Nasal cavity respiratory epithelium epithelial cell of viscerocranial mucosa (primary cell): ENCODE data around the gene OR14I1. TPM values are rescaled to one million over a fixed set of nuclear protein-coding genes. Genes with fewer than 3 reads are reported as not detected.

Source experiments
- total RNA-seq: library from RNA; depleted of rRNA; stranded (reverse); fragments of >200 nt; gene quantifications from 2 replicates; pipeline ENCODE4 v1.2.3, GENCODE V29; 2014

OR14I1 gene
- not detected in 2 replicates for total RNA-seq

DNA sequence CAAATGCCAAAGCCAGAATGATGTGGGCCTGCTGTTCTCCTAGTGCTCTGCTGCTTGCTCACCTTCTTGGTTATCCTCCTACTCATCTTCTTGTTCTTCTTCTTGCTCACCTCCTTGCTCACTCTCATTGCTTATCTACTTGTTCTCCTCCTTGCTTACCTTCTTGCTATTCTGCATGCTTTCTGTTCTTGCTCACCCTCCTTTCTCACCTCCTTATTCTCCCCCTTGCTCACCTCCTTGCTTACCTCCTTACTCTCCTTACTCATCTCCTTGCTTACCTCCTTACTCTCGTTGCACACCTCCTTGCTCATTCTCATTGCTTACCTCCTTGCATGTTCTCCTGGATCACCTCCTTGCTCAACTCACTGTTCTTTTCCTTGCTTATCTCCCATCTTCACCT lies at the start of gene OR14I1:
Gene OR14I1, minus strand, starts transcription at position 53 of the 400 bp plus-strand sequence.

DNA sequence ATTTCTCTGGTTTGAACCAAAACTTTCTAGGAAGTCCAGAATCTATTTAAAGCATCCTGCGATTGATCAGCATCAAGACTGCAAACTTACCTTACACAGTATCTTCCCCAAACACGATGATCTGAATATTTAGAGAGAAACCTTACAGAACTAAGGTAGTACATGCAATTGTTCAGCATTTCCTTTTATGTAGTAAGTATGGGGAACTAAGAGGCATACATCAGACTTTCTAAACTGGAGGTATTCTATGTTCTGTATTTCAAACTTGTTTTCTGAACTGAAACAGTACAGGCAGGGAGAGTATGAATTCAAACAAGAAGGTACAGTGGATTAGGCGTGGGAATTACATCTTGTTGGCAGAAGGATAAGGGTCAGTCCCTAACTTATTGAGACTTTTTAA lies 47.2 kb downstream of the OR14I1 start, which contains the start of gene OR2T27:
Gene OR2T27, minus strand, starts transcription at position 175 of the 400 bp plus-strand sequence. CDS start 4,644 bp downstream, outside the sequence.

Other genes starting within 250 kb of the OR14I1 start
- gene OR2T3, start 229.4 kb downstream of the OR14I1 start, total RNA-seq: not detected in 2 replicates
- not detected in 2 replicates for gene OR2T5, start 214.2 kb downstream of the OR14I1 start, total RNA-seq
- gene OR2G6, start 194.7 kb downstream of the OR14I1 start, total RNA-seq: not detected in 2 replicates
- not detected in 2 replicates for gene OR2T29, start 140.0 kb downstream of the OR14I1 start, total RNA-seq
- not detected in 2 replicates for gene OR2T34, start 128.0 kb downstream of the OR14I1 start, total RNA-seq
- gene OR2T10, start 105.1 kb downstream of the OR14I1 start, total RNA-seq: not detected in 2 replicates
- not detected in 2 replicates for gene OR2T11, start 67.7 kb downstream of the OR14I1 start, total RNA-seq
- gene OR2T35, start 57.5 kb downstream of the OR14I1 start, total RNA-seq: not detected in 2 replicates
- gene OR2T27, start 47.2 kb downstream of the OR14I1 start, total RNA-seq: not detected in 2 replicates
- not detected in 2 replicates for gene LYPD8, start 53.0 kb upstream of the OR14I1 start, total RNA-seq
- gene SH3BP5L, start 123.1 kb upstream of the OR14I1 start, total RNA-seq: 20.2 and 27.3 TPM in 2 replicates
- gene ZNF672, start 135.5 kb upstream of the OR14I1 start, total RNA-seq: 24.4 and 27.3 TPM in 2 replicates
- gene ZNF692, start 156.3 kb upstream of the OR14I1 start, total RNA-seq: 13.0 and 21.4 TPM in 2 replicates
- gene PGBD2, start 203.5 kb upstream of the OR14I1 start, total RNA-seq: 10.3 and 11.1 TPM in 2 replicates